HG02870 (cell line): Measurements from ENCODE around the gene TMEM87B.

Experiments used
- ATAC-seq: cut with Tn5 transposase; IDR thresholded peaks from one replicate; pipeline ENCODE4 v1.9.1; 2021; ENCODE audit warnings: mild to moderate bottlenecking, moderate library complexity; ENCODE audit not compliant: unreplicated experiment

TMEM87B gene

GRCh38 chr2:112149194-112149593, 94.1 kb downstream of the TMEM87B start:
- ATAC-seq = no peak

- no peak for ATAC-seq
These were observed 94.9 kb downstream of the TMEM87B start for GRCh38 chr2:112149866-112150435.

GRCh38 chr2:112150447-112150846, 95.4 kb downstream of the TMEM87B start:
- ATAC-seq = no peak

- no peak for ATAC-seq
These were observed 95.8 kb downstream of the TMEM87B start for GRCh38 chr2:112150851-112151250.

DNA sequence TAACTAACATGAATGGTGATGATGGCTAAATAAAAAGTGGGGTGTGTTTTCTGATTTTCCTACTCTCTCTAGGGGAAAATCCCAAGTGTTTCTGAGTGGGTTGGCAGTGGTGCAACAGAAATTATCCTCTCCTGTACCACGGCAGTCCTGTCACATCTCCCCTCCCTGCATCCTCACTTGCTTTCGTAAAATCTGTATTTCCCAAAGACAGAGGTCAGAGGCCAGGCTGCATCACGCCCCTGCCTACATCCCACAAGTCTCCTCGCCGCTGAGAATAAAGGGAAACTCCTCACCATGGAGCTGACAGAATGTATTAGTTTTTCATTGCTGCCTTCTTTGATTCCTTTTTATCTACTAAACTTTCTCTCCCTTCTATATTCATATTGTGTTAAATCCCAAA, 96.2 kb downstream of the TMEM87B start:
- no peak for ATAC-seq

GRCh38 chr2:112151701-112152440, 96.8 kb downstream of the TMEM87B start:
- ATAC-seq = no peak

DNA sequence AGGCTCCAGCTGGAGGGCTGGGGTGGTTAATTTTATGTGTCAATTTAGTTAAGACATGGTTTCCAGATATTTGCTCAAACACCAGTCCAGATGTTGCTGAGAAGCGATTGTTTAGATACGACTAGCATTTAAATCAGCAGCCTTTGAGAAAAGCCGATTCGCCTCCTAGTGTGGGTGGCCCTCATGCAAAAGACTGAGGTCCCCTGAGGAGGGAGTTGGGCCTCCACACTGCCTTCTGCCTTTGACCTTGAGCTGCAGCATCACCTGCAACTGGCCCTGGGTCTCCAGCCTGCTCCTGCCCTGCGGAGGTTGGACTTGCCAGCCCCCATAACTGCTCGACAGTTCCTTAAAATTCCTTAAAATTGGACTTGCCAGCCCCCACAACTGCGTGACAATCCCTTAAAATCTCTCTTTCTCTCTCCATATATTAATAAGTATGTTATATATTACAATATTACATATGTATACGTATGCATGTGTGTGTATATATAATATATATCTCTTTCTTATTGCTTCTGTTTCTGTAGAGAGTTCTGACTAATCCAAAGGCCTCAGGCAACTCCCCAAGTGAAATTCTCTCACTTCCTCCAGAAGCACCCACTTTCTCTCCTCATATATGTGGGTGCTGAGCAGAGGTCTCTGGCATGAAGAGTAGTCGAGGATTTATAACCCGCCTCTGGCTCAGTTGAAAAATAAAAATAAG, 97.6 kb downstream of the TMEM87B start:
- no peak for ATAC-seq

- ATAC-seq = no peak
These were observed 98.1 kb downstream of the TMEM87B start for GRCh38 chr2:112153179-112153490.

DNA sequence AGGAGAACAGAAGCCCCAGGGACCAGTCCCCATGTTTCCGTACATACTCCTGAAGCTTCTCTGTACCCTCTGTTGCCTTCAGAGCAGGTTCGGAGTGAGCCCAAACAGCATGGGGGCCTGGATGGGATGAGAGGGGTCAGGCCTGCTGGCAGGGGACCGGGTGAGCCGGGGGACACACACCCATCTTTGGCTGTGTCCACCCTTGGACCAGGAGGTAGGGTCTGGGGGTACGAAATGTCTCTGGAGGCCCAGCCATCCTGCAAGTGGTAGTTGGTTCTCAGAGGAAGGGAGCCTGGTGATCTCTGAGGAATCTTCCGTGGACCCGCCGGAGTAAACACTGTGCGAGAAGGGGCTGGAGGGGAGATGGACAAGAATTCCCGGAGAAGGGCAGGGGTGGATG, 98.4 kb downstream of the TMEM87B start:
- ATAC-seq = no peak

- no peak for ATAC-seq
These were observed 99.4 kb downstream of the TMEM87B start for GRCh38 chr2:112154246-112155117.

GRCh38 chr2:112155331-112156151, 100.5 kb downstream of the TMEM87B start:
- ATAC-seq = no peak

- ATAC-seq = no peak
These were observed 101.3 kb downstream of the TMEM87B start for GRCh38 chr2:112156152-112156986.

- no peak for ATAC-seq
These were observed 102.4 kb downstream of the TMEM87B start for GRCh38 chr2:112157472-112157871.

DNA sequence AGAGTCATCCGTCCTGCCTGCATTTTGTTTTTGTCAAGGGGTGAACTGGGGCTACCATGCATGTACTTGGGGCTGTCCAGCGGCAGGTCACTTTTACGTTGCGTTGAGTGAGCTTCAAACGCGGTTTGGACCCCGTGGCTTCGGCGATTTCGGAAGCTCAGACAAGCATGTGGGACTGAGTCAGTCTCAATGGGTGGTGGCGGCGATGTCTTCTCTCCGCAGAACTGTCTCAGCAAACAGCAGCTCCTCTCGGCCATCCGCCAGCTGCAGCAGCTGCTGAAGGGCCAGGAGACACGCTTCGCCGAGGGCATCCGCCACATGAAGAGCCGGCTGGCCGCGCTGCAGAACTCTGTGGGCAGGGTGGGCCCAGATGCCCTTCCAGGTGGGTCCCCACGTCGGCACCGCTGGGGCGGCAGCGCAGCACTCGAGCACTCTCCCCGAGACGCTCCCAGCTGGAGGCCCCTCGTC, 104.4 kb downstream of the TMEM87B start:
- ATAC-seq = no peak

DNA sequence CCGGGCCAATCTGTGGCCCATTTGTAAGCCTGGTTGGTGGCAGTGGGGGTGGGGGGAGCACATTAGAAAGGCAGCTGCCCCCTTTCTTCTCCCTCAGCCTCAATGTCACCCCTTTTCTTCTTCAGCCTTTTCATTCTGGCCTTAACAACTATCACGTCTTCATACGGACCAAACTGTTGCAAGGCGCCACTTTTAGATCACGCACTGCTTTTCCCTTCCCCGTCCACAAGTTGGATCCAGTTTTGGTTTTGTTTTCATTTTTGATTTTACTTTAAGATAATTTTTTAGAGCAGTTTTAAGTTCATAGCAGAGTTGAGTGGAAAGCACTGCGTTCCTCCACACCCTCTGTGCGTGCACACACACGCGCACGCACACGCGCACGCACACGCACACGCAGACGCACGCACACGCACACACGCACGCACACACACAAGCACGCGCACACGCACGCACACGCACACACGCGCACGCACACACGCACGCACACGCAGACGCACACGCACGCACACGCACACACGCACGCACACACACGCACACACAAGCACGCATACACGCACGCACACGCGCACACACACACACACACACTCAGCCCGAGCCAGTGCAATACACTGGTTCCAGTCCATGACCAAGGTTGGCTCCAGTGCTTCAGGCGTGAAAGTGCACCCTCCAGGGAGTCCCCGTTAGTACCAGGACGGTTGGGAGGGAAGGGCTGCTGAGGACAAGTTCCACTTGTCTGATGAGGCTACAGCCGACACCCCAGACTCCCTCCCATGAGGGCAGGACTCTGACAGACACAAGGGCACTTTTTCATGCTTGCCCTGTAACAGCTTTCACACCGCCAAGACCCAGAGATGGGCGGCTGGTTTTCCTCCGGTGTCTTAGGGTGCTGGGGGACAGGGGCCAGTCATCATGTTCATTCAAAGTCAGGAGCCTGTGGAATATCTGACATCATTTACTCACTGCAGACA, 105.5 kb downstream of the TMEM87B start:
- no peak for ATAC-seq

GRCh38 chr2:112161431-112162145, 106.5 kb downstream of the TMEM87B start:
- no peak for ATAC-seq

DNA sequence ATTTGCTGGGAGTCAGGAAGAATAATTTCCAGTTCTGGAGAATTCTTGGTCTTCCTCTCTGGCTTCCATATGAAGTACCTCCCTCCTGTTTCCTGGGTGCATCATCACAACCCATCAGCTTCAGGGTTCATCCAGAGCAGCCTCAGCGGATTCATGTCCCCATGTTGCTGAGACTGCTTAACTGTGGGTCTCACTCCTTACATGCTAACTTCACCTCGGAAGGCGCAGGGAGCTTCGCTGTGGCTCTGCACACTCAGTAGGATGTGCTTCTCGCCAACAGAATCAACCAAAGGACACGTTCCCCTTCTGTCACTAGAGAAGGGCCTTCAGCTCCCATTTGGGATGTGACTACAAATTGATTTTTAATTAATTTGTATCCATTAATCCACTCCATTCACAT, 107.3 kb downstream of the TMEM87B start:
- no peak for ATAC-seq

DNA sequence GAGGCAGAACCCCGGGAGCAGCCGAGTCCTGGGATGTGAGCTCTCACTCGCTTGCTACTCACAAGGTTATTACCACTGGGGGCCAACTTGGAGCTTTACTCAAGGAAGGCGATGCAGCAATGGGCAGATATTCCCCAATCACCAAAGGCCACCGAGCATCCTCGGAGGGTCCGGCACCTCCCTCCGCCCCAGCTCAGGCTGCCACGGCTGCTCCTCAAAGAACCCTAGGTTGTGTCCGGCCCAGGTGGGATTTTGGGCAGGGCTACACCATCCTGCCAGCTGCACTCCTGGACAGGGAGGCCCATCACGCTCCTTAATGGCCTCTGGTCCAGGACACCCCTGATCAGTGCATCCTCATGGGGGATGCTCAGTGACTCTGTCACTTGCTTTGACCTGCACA, 107.9 kb downstream of the TMEM87B start:
- no peak for ATAC-seq
